ENCODE data around the gene SIK3.

The SIK3 gene

GRCh38 chr11:117000014-117000737, 98.1 kb downstream of the SIK3 start:
- DNase-seq: no peak

GRCh38 chr11:116997071-116997470, 101.2 kb downstream of the SIK3 start:
- no peak for DNase-seq

DNA sequence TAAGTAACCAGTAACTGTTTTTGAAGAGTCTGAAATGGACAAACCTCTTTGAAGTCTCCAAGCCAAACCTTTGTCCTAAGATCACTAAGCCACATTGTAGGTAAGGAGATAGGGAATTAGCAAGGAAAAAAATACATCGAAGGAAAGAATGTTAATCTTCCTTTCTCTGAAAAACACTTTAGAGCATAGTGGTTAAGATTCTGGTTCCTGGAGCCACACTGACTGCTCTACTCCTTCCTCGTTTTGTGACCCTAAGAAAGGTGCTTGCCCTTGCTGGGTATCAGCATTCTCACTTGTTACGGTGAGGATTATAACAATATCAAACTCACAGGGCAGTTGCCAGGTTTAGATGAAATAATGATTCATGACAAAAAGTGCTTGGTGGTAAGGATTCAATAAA, 104.0 kb downstream of the SIK3 start:
- no peak for DNase-seq

GRCh38 chr11:116993599-116993998, 104.6 kb downstream of the SIK3 start:
- no peak for DNase-seq

GRCh38 chr11:116991491-116991890, 106.7 kb downstream of the SIK3 start:
- no peak for DNase-seq

DNA sequence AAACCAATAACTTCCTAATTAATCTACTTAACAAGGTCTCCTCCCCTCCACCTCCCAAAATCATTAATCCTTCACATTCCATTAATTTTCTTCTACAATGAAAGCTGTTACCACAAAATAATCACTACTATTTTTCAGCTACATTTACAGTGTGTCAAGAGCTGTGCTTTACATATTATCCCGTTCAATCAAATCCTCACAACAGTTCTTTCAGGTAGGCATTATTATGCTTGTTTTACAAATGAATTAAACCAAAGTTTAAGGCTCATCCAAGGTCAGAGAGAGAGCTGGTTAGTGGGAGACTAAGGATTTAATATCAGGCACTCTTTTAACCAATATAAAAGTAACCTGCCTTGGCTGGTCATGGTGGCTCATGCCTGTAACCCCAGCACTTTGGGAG, 107.4 kb downstream of the SIK3 start:
- DNase-seq: no peak

DNA sequence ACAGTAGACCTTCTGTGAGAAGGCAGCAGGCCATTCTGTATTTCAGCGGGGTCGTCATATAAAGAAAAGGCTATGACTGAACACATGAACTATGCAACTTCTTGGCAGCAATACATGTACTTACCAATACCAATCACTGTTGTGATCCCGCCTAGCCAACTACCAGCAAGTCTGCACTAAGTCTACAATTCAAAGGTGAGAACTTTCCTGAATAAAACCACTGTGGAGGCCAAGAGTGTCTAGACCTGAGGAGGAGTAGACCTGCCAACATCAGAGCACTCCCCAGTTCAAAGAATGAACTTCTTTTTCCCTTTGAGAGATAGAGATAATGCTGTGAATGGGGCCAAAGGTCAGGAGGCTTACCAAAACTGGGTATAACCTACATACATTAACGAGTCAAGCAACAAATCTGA, 108.2 kb downstream of the SIK3 start:
- DNase-seq: no peak

DNA sequence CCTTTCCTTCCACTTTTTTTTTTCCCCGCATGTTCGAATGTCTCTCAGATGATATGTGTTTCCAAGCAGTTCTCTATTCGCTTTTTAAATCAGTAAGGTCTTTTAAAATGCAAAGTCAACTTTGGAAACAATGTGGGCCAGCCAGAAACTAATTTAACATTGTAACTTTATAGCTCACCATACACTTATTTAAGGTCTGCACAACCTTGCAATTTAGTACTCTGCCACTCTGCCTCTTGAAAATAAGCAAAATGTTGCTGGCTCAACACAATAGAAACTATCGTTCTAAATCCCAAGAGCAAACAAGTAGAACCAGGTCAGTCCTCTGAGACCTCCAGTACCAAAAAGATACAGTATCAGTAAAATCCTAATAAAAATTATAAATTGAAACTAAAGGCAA, 109.0 kb downstream of the SIK3 start:
- DNase-seq: no peak

- DNase-seq: no peak
These were observed 111.6 kb downstream of the SIK3 start for GRCh38 chr11:116986521-116987105.

DNA sequence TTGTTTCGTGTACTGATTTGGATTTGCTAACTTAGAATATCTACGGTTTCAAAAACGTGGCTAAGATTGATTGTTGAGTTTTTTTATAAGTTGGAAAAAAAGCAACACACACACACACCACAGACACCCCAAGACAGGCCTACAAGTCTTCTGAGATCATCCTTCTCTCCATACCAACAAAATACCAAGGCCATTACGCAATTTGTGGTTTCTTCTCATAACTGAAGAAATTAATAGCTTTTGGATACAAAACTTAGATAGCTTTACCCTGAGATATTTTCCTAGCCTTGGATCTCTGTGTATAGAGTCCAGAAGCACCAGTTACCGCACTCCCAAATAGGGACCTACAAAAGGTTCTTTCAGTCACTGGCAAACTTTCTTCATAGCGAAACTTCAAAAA, 113.6 kb downstream of the SIK3 start:
- no peak for DNase-seq

DNA sequence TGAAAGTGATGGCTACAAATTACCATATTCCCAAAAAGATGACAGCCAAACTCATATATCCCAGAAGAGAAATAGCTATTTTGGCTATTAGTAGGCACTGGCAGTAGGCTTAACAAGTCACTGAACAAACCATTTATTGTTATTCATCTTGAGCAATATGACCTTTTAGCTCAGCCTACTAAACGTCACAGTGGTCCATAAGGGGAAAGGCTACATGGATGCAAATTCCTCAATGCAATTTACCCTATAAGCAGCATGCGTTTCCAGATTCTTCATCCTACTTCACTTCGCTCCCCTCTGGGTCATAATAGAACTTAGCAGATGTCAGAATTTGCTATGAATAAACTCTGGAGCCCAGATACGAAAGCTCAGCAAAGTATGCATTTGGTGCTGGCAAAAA, 114.0 kb downstream of the SIK3 start:
- DNase-seq: no peak

DNA sequence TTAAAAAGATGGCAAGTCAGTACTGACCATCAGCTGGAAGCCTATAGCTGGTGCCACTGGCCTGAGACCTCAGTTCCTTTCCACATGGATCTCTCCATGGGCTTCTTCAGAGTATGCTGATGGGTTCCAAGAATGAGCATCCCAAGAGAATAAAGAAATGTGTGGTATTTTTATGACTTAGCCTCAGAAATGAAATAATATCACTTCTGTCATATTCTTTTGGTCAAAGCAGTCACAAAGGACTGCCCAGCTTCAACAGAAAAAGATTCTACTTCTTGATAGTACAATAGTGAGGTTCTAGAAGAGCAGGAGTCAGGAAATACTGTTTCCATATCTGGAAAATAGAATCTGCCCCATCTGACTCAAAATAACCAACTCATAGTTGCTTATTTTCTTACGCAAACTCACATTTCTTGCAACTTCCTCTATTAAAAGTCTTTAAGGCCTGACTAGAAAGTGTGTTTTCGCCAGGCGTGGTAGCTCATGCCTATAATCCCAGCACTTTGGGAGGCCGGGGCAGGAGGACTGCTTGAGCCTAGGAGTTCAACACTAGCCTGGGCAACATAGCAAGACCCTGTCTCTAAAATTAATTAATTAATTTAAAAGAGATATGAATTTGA, 116.9 kb downstream of the SIK3 start:
- DNase-seq: no peak

DNA sequence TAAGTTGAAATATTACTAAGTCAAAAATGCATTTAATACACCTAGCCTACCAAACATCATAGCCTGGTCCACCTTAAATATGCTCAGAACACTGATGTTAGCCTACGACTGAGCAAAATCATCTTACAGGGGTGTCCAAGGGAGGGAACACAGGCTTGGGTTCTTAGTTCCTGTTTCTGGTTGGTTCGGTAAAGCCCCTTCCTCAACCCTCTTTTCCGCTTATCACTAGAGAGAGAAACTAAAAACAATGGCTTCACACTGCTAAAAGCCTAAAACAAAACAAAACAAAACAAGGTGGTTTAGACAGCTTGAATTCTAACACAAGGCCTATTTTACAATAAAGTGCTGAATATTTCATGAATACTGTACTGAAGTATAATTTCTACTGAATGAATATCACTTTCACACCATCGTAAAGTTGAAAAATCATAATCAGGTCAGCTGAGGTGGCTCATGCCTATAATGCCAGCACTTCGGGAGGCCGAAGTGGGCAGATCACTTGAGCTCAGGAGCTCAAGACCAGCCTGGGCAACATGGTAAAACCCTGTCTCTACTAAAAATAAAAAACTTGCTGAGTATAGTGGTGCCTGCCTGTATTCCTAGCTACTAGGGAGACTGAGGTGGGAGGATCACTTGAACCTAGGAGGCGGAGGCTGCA, 118.0 kb downstream of the SIK3 start:
- DNase-seq: no peak

DNA sequence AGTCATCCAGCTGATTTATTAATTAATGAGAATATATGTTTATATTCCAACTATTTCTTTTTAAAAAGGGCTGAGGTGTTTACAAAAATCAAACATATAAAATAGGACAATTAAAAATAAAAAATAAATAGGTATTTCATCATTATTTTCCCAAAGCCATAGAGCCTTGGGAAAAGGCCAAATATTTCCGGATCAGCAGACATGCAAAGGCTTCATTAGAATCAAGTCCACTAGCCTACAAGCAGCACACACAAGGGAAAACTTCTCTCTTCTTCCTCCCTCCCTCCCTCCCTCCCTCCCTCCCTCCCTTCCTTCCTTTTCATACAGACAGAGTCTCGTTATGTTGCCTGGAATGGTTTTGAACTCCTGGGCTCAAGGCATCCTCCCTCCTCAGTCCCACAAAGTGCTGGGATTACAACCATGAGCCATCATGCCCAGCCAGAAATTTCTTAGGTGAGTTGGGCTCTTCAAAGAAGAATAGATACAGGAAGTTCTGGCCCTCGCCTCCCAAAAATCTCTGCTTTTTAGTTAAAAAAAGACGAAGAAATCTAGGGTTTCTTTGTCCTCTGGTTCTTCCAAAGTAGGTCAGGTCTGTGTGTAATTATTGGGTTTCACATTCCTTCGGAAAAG, 121.2 kb downstream of the SIK3 start:
- no peak for DNase-seq

DNA sequence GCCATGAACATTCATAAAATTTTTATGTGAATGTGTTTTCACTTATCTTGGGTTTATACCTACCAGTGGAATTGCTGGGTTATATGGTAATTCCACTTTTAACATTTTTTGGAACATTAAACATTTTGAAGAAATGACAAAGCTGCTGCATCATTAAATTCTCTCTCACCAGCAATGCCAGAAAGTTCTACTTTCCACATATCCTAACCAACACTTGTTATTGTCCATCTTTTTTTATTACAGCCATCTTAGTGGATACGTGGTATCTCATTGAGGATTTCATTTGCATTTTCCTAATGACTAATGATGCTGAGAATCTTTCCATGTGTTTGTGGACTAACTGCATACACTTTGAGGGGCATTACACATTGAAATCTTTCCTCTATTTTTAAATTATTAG, 122.6 kb downstream of the SIK3 start:
- DNase-seq: no peak

- no peak for DNase-seq
These were observed 125.0 kb downstream of the SIK3 start for GRCh38 chr11:116973270-116973669.

- DNase-seq: no peak
These were observed 125.5 kb downstream of the SIK3 start for GRCh38 chr11:116972691-116973090.

DNA sequence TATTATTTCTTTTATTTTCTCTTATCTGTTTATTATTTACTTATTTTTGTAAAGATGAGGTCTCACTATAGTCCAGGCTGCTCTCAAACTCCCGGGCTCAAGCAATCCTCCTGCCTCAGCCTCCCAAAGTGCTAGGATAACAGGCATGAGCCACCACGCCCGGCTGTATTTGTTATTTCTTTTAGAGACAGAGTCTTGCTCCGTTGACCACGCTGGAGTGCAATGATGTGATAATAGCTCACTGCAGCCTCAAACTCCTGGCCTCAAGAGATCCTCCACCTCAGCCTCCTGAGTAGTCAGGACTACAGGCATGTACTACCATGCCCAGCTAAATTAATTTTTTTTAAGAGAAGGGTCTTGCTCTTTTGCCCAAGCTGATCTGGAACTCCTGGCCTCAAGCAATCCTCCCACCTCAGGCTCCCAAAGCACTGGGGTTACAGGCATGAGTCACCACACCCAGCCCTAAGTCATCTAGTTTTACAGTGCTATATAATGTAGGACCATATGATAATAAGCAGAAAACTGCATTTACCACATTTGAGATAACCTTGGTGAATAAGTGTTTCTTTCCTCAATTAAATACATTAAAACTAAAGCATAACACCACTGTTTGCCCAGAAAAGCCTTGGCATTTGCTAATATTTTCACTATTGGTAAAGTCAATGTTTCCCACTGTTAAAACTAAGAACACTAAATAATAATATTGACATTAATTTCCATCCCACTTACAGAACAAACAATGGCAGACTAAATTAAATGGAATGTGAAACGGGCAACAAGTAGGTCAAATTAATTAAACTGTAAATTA, 127.5 kb downstream of the SIK3 start:
- DNase-seq: no peak

GRCh38 chr11:116969694-116970093, 128.5 kb downstream of the SIK3 start:
- no peak for DNase-seq

DNA sequence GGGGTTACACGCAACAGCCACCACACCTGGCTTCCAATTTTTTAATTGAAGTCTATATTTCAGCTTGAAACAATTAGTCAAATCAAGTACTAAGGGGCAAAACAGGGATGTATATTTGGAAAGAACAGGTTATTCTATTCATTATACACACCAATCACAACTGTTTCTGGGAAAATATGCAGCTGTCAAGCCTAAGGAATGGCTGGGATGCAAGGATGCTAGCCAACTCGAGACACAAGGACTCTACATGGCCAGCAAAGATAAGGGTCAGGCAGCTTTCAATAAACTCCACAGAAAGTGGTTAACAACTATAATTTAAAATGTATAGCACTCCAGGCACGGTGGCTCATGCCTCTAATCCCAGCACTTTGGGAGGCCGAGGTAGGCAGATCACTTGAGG, 134.0 kb downstream of the SIK3 start:
- DNase-seq: no peak

- DNase-seq: no peak
These were observed 134.4 kb downstream of the SIK3 start for GRCh38 chr11:116963813-116964212.

GRCh38 chr11:116962108-116962507, 136.1 kb downstream of the SIK3 start:
- DNase-seq: no peak

GRCh38 chr11:116960930-116961329, 137.3 kb downstream of the SIK3 start:
- no peak for DNase-seq
